ENCODE measurements around the gene PATL2.
A peak's percentile ranks its signal among the peaks of the same experiment; 100 is the strongest.
"Not testable (repeated sequence)": the region's sequence is repeated elsewhere in the genome, so short reads cannot be mapped to it uniquely, and the experiment has no call there.

Gene PATL2

DNA sequence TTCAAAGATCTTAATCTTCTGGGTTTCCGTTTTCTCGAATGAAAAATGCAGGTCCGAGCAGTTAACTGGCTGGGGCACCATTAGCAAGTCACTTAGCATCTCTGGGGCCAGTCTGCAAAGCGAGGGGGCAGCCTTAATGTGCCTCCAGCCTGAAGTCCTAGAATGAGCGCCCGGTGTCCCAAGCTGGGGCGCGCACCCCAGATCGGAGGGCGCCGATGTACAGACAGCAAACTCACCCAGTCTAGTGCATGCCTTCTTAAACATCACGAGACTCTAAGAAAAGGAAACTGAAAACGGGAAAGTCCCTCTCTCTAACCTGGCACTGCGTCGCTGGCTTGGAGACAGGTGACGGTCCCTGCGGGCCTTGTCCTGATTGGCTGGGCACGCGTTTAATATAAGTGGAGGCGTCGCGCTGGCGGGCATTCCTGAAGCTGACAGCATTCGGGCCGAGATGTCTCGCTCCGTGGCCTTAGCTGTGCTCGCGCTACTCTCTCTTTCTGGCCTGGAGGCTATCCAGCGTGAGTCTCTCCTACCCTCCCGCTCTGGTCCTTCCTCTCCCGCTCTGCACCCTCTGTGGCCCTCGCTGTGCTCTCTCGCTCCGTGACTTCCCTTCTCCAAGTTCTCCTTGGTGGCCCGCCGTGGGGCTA is at the start of gene PATL2, which contains the start of gene B2M:
Gene PATL2 (minus strand): TSS at position 228 of the 647 bp plus-strand sequence. CDS start 34,833 bp downstream, outside the sequence.
Gene B2M (plus strand): TSS at position 422 of the 647 bp plus-strand sequence. CDS start 30 bp downstream, at position 452.
- DNase-seq, result peak; percentile 95

DNA sequence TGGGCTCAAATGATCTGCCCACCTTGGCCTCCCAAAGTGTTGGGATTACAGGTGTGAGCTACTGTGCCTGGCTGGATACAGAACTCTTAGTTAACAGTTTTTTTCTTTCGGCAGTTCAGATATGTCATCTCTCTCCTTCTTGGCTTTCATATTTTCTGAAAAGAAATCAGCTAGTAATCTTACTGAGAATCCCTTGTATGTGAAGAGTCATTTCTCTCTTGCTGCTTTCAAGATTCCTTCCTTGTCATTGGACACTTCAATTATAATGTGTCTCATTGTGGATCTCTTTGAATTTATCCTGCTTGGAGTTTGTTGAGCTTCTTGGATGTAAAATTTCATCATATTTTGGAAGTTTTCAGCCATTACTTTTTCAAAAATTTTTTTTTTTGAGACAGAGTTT is 42.2 kb upstream of the PATL2 start:
- DNase-seq, result no peak

DNA sequence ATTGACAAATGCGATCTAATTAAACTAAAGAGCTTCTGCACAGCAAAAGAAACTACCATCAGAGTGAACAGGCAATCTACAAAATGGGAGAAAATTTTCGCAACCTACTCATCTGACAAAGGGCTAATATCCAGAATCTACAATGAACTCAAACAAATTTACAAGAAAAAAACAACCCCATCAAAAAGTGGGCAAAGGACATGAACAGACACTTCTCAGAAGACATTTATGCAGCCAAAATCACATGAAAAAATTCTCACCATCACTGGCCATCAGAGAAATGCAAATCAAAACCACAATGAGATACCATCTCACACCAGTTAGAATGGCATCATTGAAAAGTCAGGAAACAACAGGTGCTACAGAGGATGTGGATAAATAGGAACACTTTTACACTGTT is 32.3 kb upstream of the PATL2 start:
- not testable (repeated sequence) for DNase-seq

DNA sequence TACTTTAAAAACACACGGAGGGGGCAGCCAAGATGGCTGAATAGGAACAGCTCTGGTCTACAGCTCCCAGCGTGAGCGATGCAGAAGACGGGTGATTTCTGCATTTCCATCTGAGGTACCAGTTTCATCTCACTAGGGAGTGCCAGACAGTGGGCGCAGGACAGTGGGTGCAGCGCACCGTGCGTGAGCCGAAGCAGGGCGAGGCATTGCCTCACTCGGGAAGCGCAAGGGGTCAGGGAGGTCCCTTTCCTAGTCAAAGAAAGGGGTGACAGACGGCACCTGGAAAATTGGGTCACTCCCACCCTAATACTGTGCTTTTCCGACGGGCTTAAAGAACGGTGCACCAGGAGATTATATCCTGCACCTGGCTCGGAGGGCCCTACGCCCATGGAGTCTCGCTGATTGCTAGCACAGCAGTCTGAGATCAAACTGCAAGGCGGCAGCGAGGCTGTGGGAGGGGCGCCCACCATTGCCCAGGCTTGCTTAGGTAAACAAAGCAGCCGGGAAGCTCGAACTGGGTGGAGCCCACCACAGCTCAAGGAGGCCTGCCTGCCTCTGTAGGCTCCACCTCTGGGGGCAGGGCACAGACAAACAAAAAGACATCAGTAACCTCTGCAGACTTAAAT is 28.2 kb upstream of the PATL2 start:
- not testable (repeated sequence) for DNase-seq

DNA sequence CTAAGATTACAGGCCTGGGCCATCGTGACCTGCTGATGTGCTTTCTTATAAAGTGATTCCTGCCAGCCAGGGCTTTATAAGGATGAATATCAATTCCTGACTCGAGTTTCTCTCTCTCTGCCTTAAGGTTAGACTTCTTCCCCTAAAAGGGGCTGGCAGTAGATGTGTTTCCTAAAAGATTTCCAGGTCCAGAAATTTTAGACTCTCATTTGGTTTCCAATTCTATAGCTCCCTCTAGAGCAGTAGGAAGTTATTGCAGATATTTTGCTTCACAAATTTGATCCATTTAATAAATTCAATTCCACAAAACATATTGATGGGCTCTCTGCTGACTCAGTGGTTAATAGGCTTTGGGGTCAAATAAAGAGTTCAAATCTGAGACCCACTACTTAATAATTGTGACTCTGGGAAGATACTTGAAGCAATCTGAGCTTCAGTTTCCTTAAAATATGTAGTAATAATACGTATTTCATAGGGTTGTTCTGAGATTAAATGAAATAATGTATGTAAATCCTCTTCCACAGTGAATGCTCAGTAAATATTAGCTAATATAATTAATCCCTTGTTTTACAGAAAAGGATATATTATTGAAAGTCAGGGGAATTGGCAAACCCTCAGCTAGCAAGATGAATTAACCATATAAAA is 27.3 kb upstream of the PATL2 start:
- DNase-seq, result peak; percentile 61

DNA sequence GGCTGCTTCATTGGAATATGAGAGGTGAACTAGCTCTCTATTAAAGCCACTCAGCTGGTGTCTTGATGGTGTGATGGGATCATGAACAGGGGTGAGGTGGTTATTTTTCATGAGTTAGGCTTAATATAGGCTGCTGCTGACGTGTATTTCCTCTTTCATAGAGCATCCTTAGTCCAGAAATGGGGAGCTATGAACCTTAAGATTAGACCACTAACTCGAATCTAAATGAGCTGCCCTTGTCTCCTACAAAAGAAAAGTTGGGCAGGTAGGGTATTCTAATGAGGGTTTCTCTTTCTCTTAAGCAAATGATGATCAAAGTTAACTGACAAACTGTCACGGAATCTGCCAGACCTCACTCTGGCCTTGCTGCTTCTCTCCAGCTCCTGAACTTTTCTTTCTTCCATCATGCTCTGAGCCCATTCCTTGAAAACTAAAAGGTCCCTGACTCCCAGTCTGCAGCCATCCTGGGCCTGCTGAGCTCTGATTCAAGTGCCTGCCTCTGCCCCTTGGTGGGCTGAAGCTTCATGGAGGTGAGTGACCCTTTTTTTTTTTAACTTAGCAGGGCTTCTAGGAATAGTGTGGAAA is 25.1 kb upstream of the PATL2 start, which contains the start of gene TRIM69:
Gene TRIM69 (plus strand): TSS at position 348 of the 585 bp plus-strand sequence. CDS start 177 bp downstream, at position 525.
- DNase-seq, result no peak

DNA sequence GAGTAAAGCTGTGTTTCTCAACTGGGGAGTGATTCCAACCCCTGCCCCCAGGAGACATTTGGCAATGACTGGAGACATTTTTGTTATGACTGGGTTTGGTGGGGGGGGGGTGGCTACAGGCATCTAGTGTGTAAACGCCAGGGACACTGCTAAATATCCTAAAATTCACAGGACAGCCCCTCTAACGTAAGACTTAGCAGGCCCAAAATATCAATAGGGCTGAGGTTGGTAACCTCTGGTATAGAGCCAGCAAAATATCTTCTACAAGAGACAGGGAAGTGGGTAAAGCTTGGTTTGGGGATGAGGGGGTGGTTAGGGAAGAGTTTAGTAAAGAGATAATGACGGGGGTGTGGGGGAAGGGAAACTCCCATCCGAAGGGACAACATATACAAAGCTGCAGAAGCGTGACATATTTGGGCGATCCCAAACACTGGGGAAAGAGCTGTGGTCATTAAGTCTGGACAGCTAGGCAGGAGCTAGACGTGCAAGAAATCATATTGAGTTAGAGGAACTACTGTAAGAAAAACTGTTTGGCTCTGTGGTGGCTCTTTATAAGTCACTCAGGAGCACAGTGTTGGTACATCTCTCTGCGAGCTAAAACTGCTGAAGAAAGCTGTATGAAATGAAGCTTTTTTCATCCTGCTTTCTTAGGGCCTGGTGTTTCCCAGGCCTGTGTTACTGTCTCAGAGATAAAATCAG is 24.5 kb upstream of the PATL2 start:
- no peak for DNase-seq

DNA sequence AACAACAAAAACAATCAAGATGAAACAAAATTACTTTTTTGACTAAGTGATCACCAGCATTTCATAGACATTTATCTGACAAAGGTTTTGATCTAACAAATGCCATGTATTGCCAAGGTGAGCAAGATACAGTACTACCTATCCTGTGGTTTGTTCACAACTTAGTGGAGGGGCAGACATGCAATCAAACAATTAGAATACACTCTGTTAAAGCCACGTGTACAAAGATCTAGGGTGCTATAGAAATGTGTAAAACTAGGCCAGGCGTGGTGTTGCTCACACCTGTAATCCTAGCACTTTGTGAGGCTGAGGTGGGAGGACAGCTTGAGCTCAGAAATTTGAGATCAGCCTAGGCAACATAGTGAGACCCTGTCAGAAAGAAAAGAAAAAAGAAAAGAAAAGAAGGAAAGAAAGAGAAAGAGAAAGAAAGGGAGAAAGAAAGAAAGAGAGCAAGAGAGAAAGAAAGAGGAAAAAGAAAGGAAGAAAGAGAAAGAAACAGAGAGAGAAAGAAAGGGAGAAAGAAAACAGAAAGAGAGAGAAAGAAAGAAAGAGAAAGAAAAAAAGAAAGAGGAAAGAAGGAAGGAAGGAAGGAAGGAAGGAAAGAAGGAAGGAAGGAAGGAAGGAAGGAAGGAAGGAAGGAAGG is 23.8 kb upstream of the PATL2 start:
- no peak for DNase-seq

DNA sequence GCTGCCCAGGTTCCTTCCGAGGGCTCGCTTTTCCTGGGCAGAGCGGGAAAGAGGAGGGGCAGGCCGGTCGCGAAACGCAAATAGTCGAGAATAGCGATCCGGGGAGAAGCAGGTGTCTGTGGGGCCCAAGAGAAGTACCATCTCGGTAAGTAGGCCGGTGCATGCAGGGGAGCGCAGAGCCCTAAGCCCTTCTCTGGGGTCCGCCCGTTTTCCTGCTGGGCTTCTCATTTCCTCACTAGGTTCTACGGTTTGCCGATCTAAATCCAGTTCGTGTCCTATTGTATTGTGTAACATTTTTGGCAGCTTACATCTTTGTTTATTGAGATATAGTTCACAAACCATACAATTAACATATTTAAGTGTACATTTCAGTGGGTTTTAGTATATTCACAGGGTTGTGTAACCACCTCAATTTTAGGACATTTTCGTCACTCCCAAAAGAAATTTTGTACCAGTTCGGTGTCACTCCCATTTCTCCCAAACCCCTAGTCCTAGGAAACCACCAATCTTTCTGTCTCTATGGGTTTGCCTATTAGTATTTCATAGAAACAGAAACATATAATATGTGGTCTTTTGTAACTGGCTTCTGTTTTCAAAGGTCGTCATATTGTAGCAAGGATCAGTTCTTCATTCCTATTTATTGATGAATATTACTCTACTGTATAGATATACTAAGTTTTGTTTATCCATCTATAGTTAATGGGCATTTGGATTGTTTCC is 18.4 kb upstream of the PATL2 start:
- DNase-seq, result no peak

DNA sequence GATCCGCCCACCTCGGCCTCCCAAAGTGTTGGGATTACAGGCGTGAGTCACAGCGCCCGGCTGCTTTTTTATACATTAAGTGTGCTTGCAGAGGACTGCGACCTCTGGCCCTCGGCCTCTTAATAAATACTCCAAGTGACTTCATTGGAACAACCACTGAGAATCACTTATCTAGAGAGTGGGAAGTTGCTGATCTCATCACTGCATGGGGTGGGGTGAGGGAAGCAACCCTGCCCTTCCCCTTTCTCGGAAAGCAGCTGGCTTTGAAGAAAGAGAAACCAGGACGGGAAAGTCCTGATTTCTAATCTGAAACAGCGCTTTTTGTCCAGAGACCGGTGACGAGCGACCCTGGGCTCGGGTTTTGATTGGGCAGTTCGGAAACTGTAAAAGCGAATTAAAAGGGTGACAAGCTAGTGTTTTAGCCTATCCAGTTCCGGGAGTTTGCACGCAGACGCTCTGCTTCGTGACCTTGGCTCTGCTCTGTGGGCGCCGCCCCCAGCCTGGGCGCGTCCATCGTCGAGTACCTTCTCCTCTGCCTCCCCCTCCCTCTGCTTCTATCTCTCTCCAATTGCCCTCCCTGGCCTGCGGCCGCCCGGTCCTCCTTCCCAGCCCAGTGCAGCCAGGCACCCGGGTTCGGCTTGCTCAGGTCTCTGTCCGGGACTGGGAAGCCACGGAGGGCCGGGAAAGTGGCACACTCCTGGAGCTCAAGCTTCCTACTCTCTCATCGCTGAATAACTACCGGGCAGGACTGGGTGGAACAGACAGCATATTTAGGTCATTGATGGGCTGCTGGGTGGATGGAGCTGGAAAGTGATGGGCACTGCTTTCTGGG is 17.7 kb upstream of the PATL2 start:
- peak; percentile 99 for DNase-seq

DNA sequence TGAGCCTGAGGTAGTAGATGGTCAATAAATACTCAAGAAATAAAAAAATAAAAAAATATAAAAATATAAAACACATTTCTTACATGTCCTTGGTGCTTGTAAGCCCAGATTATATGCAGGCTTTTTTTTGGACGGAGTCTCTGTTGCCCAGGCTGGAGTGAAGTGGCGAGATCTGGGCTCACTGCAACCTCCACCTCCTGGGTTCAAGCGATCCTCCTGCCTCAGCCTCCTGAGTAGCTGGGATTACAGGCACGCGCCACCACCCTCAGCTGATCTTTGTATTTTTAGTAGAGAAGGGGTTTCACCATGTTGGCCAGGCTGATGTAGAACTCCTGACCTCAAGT is 17.1 kb upstream of the PATL2 start:
- not testable (repeated sequence) for DNase-seq

DNA sequence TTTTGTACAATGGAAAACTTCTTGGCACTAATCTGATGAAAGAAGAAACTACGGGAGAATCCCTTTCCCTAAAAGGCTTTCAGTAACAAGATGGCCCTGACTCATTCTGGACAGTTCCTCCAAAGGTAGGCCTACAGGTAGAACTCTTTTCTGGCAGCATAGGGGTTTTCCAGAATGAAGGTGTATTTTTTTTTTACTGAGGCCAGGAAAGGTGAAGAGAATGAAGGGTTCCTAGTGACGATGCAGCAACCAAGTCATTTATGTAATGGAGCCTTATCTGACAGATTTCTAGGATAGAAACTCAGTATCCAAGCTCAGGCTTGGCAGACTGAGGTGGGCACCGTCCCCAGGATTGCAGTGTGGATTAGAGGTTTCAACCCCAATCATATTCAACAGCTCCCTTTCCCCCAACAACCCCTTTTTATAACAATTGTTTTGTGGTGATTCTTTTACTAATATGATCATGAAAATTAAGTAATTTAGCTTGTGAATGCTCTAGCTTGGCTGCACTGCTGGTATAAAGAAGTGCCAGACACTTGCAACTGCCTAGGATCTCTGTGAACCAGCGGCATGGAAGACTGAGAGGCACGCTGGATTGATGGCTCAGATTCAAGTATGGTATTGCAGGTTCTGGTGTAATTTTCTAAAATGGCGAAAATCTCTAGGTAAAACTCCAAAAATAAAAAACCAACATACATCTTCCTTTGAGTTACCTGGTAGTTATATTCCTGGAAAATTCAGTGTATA is 16.5 kb upstream of the PATL2 start:
- DNase-seq, result no peak

DNA sequence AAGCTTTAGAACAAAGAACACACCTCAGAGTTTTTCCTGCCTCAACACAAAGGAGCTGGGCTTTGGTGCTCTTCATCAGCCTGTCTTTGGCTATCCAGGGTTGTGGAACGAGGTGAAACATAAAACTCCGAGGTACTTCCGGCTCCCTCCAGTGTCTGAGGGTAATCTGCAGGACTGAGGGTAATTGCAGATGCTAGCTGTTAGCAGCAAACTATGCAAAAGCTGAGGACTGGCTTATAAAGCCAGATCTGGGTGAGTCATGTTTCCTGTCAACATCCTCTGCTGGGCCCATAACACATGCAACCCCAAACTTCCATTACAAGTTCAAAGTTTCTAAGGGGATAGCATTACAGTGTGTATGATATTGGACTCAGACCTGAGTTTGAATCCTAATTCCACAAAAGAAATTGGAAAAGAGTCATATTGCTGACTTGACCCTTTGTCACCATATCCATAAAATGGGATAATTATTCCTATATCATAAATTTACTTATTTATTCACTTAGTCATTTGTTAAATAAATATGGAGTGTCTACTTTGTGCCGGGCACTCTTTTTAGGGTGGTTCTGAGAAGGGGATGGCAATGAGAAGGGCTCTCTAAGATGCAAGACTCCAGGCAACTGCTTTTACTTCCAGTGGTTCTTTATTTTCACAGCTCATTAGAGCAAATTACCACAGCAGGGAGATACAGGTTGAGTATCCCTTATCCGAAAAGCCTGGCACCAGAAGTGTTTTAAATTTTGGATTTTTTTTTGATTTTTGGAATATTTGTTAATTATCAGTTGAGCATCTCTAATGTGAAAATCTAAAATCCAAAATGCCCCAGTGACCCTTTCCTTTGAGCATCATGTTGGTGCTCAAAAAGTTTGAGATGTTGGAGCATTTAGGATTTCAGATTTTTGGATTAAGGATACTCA is 15.7 kb upstream of the PATL2 start:
- peak; percentile 95 for DNase-seq

DNA sequence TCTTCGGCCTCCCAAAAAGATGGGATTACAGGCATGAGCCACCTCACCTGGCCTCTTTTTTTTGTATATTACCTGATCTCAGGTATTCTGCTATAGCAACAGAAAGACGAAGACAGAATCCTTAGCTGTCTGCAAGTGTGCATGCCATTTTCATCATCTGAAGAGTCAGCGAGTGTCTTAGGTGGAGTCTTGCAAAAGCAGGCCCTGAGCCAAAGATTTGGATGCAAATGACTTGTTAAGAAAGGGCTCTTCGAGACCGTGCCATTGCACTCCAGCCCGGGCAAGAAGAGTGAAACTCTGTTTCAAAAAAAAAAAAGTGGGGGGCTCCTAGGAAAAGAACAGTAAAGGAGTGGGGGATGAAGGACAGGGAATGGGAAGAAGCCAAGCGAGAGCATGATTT is 15.0 kb upstream of the PATL2 start:
- DNase-seq, result no peak

DNA sequence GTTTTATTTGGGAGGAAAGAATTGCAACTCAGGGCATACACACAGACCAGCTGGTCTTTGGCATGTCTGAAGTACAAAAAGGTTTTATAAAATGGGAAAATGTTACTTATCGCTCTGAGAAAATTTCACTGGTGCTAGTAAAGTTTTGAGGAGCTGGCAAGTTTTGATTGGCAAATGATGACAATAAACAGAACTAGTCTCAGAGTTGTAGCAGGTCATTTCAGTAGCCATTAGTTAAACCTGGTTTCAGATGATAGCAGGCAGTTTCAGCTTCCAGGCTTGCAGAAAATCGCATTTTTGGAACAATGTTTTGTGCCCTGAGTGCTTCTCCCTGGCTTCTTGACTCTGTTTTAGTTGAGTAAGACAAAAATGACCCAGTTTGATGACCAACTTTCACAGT is 10.9 kb upstream of the PATL2 start:
- DNase-seq, result no peak

DNA sequence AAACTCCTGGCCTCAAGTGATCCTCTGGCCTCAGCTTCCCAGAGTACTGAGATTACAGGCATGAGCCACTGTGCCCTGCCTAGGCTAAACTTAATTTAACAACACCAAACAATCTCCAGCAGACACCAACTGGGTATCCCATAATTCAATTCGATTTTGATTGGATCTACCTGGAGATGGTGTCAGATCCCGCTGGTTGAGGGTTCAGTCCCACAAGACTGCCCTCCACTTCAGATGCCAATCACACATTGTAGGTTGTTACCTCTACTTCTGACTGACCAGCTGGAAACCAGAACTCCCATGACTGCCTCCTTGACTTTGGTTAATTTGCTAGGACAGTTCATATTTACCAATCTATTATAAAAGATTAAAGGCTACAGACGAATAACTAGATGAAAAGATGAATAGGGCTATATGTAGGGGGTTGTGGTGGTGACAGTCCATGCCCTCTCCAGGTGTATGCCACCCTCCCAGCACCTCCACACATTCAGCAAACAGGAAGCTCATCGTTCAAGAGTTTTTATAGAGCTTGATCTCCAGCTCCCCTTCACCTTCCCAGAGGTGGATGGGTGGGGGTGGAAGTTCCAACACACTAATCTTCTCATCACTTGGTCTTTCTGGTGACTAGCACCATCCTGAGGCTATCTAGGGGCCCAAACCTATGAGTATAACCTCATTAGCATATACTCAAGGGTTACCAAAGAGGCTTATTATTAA is 9.5 kb upstream of the PATL2 start:
- DNase-seq, result no peak

DNA sequence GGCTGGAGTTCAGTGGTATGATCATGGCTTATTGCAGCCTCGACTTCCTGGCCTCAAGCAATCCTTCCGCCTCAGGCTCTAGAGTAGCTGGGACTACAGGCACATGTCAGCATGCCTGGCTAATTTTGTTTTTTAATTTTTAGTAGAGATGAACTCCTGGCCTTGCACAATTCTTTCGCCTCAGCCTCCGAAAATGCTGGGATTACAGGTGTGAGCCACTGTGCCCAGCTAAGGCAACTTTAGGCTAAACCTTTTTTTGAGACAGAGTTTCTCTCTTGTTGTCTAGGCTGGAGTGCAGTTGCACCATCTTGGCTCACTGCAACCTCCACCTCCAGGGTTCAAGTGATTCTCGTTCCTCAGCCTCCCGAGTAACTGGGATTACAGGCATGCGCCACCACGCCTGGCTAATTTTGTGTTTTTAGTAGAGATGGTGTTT is 8.9 kb upstream of the PATL2 start:
- not testable (repeated sequence) for DNase-seq

DNA sequence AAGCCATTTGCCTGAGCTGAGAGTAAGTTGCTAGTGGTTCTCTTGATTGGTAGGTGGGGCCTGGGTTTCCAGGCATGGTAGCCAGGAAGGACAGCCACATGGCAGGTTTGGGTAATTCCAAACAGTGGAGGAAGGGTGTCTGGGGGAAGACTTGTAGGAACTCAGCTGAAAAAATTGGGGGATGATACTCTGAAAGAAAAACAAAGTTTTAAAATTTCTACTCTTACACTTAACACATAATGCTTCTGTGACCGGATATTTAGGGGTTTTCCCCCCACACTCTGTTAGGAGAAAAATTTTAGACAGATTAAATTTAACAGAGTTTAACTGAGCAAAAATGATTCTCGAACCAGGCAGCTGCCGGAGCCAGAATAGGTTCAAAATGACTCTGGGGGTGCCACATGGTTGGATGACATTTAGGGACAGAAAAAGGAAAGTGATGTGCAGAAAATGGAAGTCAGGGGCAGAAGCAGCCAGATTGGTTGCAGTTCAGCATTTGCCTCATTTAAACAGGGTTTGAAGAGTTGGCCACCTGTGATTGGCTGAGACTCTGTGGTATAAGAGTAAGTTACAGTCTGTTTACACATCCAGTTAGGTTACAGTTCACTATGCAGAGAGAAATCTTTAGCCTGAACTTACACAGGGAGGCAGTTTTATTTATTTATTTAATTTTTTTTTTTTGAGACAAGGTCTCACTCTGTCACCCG is 8.3 kb upstream of the PATL2 start:
- peak; percentile 57 for DNase-seq
